ENCODE measurements around the gene ITGB3. TPM values are rescaled to one million over a fixed set of nuclear protein-coding genes. Genes with fewer than 3 reads are reported as not detected.

The ITGB3 gene
- total and polyA plus RNA-seq, 9 of the 15 experiments (the other 6 are each of a cell fraction or from before 2014, with no cell fraction given), result 0.08 to 2.6 (median 0.62) TPM; not detected in 1

GRCh38 chr17:47291242-47291873, 37.7 kb downstream of the ITGB3 start (continued):
- TF ChIP-seq ARID3B (CRISPR knock-in tag; IDR thresholded peaks at IDR 0.05; ENCODE audit: borderline replicate concordance) (no peak), TFE3 (CRISPR knock-in tag; IDR thresholded peaks at IDR 0.05) (no peak), ZFP91 (CRISPR knock-in tag; IDR thresholded peaks at IDR 0.05) (no peak), ZNF592 (IDR thresholded peaks at IDR 0.05) (peak; percentile 42; the same call in 1 of the 2 replicates), CREB5 (CRISPR knock-in tag; IDR thresholded peaks at IDR 0.05) (no peak), ZNF175 (CRISPR knock-in tag; IDR thresholded peaks at IDR 0.05; ENCODE audit: low read depth) (no peak), FOXM1 (IDR thresholded peaks at IDR 0.05; ENCODE audit: low read depth) (peak; percentile 44; the same call in 1 of the 2 replicates), FOXM1 (CRISPR knock-in tag; IDR thresholded peaks at IDR 0.05; ENCODE audit: low read depth) (no peak), NR0B1 (IDR thresholded peaks at IDR 0.05; ENCODE audit: partially characterized antibody) (no peak), FOSL1 (tag; conservative IDR thresholded peaks at IDR 0.05) (no peak), HMBOX1 (IDR thresholded peaks at IDR 0.05) (no peak)
